CD8-positive, alpha-beta memory T cell (primary cell): Measurements from ENCODE around the gene HCN2. TPM values are rescaled to one million over a fixed set of nuclear protein-coding genes. Genes with fewer than 3 reads are reported as not detected.
A peak's percentile ranks its signal among the peaks of the same experiment; 100 is the strongest.

Experiments used
- CTCF ChIA-PET: fragments of 350-600 bp; sonication (Branson Sonifier 250); formaldehyde crosslinking; loops from one replicate; lab custom pipeline; 2021; ENCODE audit warnings: antibody characterized with exemption; lab: Charles Lee
- POLR2A ChIA-PET: fragments of 350-600 bp; sonication (Branson Sonifier 250); formaldehyde crosslinking; loops from one replicate; lab custom pipeline; 2021; ENCODE audit warnings: antibody characterized with exemption; lab: Charles Lee
- DNase-seq, 5 donors: peaks; one replicate each; pipeline versions ENCODE4 v3.0.0 to v3.0.0-alpha.2; 2020 to 2022; ENCODE audit warnings: mixed read lengths in 1 of 5
- H3K27ac ChIP-seq: one replicate; pipeline ENCODE4 v1.7.0; 2013; ENCODE audit warnings: low read depth, mild to moderate bottlenecking, low read length, moderate library complexity
- H3K27me3 ChIP-seq: 2 replicates; pipeline ENCODE4 v1.7.0; 2013; ENCODE audit warnings: low read length, mild to moderate bottlenecking; ENCODE audit not compliant: insufficient read depth, poor library complexity, severe bottlenecking
- H3K36me3 ChIP-seq: 2 replicates; pipeline ENCODE4 v1.7.0; 2013; ENCODE audit warnings: mild to moderate bottlenecking, low read length, moderate library complexity; ENCODE audit not compliant: insufficient read depth
- H3K4me1 ChIP-seq: 2 replicates; pipeline ENCODE4 v1.7.0; 2013; ENCODE audit warnings: mild to moderate bottlenecking, low read length, moderate library complexity; ENCODE audit not compliant: insufficient read depth
- H3K4me3 ChIP-seq: 2 replicates; pipeline ENCODE4 v1.7.0; 2013; ENCODE audit warnings: mild to moderate bottlenecking, low read length
- H3K9me3 ChIP-seq: 2 replicates; pipeline ENCODE4 v1.7.0; 2013; ENCODE audit warnings: mild to moderate bottlenecking, low read length
- H3K27ac Mint-ChIP-seq, 8 donors: one replicate each; pipeline ENCODE4 v1.8.0; 2020 to 2021; ENCODE audit warnings: mixed read lengths in 8 of 8, mild to moderate bottlenecking in 6 of 8, inconsistent platforms in 3 of 8, moderate library complexity in 3 of 8
- H3K27me3 Mint-ChIP-seq, 2 donors: one replicate each; pipeline ENCODE4 v1.8.0; 2020 to 2021; ENCODE audit warnings: mixed read lengths in 2 of 2, mild to moderate bottlenecking in 1 of 2, moderate library complexity in 1 of 2
- H3K36me3 Mint-ChIP-seq, 3 donors: one replicate each; pipeline ENCODE4 v1.8.0; 2020 to 2021; ENCODE audit warnings: mixed read lengths in 3 of 3, inconsistent platforms in 1 of 3, mild to moderate bottlenecking in 1 of 3
- H3K4me1 Mint-ChIP-seq, 3 donors: one replicate each; pipeline ENCODE4 v1.8.0; 2020 to 2021; ENCODE audit warnings: mixed read lengths in 3 of 3, inconsistent platforms in 1 of 3, mild to moderate bottlenecking in 1 of 3
- H3K4me3 Mint-ChIP-seq, 7 donors: one replicate each; pipeline ENCODE4 v1.8.0; 2020 to 2021; ENCODE audit warnings: mixed read lengths in 7 of 7, mild to moderate bottlenecking in 6 of 7, moderate library complexity in 4 of 7, inconsistent platforms in 2 of 7
- H3K9me3 Mint-ChIP-seq, 5 donors: one replicate each; pipeline ENCODE4 v1.8.0; 2020 to 2022; ENCODE audit warnings: mixed read lengths in 5 of 5, mild to moderate bottlenecking in 3 of 5, moderate library complexity in 2 of 5, inconsistent platforms in 1 of 5
- polyA plus RNA-seq: library from polyadenylated mRNA; unstranded; fragments of 300-500 nt; fragmentation: Illumina TruSeq; gene quantifications from one replicate; pipeline ENCODE4 v1.2.3, GENCODE V29; 2021
- total RNA-seq, 2 experiments: library from RNA; stranded (reverse); gene quantifications; one replicate each; pipeline ENCODE4 v1.2.3, GENCODE V29; 2021

The HCN2 gene
- total and polyA plus RNA-seq, 3 experiments from 2014 or later = 0.42 to 0.48 TPM; not detected in 1

DNA sequence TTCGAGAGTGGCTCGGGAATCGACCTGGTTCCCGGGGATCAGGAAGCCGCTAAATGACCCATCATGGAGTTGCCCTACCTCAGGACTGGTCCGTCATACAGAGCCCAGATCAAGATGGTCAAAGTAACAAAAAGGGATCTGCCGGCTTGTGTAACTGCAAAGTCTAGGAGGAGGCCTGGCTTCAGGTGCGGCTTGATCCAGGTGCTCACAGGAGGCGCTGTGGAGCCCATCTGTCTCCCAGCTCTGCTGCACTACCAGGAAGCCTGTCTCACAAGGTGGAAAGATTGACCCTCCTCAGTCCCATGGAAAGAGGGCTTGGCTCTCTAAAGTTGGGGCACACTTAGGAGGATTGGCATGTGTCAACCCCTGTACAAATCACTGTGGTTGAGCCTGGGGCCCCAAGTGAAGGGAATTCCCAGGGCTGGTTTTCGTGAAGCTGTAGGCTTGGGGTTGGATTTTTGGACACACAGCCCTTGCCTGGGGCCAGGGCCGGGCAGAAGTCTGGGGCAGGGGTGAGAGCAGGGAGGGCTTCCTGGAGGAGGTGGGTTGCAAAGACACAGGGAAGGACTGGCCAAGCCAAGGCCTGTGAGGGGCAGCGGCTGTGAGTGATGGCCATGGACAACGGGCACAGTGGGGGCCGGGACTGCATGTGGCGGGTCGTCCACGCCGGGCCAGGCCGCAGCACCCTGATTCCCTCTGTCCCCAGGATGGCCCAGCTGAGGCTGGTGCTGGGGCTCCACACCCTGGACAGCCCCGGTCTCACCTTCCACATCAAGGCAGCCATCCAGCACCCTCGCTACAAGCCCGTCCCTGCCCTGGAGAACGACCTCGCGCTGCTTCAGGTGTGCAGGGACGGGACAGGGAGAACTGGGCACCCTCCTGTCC, 41.6 kb upstream of the HCN2 start:
- Mint-ChIP-seq H3K4me1 (peaks cover 20 to 39% (median 23%) of the 10 kb centered on the region in 3 donors), H3K4me3 (peak overlapping the region in 1 of 7 donors; percentile 61), H3K36me3 (peaks cover 3 to 26% (median 5%) of the 10 kb centered on the region in 3 donors), H3K27ac (peak overlapping the region in 6 of 8 donors; percentile 42 to 94 (median 55)), H3K9me3 (no peaks in the 10 kb centered on the region), H3K27me3 (peaks cover 0 to 6% of the 10 kb centered on the region in 2 donors)
- Histone ChIP-seq H3K4me1 (peaks cover 16% of the 10 kb centered on the region), H3K27ac (no peak overlapping the region), H3K9me3 (no peaks in the 10 kb centered on the region), H3K27me3 (no peaks in the 10 kb centered on the region), H3K36me3 (peaks cover 9% of the 10 kb centered on the region), H3K4me3 (no peak overlapping the region)
- POLR2A ChIA-PET = no interaction called here
- CTCF ChIA-PET = no interaction called here
- DNase-seq = peak in 1 of 5 donors; percentile 49

DNA sequence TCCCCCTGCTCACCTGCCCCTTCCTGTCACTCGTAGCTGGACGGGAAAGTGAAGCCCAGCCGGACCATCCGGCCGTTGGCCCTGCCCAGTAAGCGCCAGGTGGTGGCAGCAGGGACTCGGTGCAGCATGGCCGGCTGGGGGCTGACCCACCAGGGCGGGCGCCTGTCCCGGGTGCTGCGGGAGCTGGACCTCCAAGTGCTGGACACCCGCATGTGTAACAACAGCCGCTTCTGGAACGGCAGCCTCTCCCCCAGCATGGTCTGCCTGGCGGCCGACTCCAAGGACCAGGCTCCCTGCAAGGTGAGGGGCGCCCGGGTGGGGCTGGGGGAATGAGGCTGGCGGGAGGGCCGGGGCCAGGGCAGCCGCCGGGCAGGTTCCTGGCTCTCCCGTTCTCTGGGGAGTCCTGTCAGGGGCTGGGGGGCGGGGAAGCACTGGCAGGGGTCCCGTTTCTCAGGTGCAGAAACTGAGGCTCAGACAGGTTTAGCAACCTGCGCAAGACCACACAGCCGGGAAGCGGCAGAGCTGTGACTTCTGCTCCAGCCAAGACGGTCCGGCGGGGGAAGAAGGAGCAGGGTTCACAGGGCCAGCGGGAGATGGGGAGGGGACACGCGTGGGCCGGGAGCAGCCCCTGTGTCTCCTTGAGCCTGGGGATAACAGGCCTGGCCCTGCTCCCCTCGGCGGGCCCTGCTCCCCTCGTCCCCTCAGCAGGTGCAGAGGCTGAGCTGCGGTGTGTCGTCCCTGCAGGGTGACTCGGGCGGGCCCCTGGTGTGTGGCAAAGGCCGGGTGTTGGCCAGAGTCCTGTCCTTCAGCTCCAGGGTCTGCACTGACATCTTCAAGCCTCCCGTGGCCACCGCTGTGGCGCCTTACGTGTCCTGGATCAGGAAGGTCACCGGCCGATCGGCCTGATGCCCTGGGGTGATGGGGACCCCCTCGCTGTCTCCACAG, 40.5 kb upstream of the HCN2 start:
- H3K9me3 ChIP-seq = no peaks in the 10 kb centered on the region
- ChIA-PET POLR2A (no interaction called here), CTCF (interaction anchor here (0.6 kb wide), 1 partner anchor 1434 kb away, joined by 4 read pairs; no protein-coding TSS in a partner anchor)
- no peak overlapping the region for H3K27ac Mint-ChIP-seq
- H3K9me3 Mint-ChIP-seq = no peaks in the 10 kb centered on the region
- no peaks in the 10 kb centered on the region for H3K27me3 ChIP-seq
- H3K4me3 Mint-ChIP-seq = no peak overlapping the region
- peaks cover 9% of the 10 kb centered on the region for H3K4me1 ChIP-seq
- H3K4me1 Mint-ChIP-seq = peaks cover 11 to 28% (median 12%) of the 10 kb centered on the region in 3 donors
- DNase-seq = peak in 1 of 5 donors; percentile 47
- H3K36me3 Mint-ChIP-seq = peaks cover 3 to 17% (median 5%) of the 10 kb centered on the region in 3 donors
- H3K27ac ChIP-seq = no peak overlapping the region
- H3K36me3 ChIP-seq = peaks cover 9% of the 10 kb centered on the region
- no peaks in the 10 kb centered on the region for H3K27me3 Mint-ChIP-seq
- H3K4me3 ChIP-seq = no peak overlapping the region

DNA sequence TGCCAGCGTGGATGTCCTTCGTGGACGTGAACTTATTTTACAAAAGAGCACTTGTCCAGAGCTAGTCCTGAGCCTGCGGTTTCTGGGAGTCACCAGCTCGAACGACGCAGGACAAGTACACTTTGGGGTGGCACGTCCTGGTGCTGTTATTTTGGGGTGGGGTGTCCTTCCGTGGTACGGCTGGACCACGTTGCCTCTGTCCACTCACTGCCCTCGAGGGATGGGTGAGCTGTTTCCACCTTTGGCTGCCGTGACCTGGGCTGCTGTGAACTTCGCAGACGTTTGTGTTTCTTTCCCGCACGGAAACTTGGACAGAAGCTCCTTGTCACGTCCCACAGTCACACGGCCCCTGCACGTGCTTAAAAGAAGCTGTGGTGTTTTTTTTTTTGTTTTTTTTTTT, 34.9 kb upstream of the HCN2 start:
- peak in 1 of 5 donors; percentile 42 for DNase-seq
- Histone ChIP-seq H3K4me3 (no peak overlapping the region), H3K4me1 (no peaks in the 10 kb centered on the region), H3K27ac (no peak overlapping the region), H3K27me3 (no peaks in the 10 kb centered on the region), H3K36me3 (no peaks in the 10 kb centered on the region), H3K9me3 (no peaks in the 10 kb centered on the region)
- H3K36me3 Mint-ChIP-seq = peaks cover 0 to 1% (median 0%) of the 10 kb centered on the region in 3 donors
- H3K4me3 Mint-ChIP-seq = no peak overlapping the region
- CTCF ChIA-PET = interaction anchor here (0.7 kb wide), 1 partner anchor 44 kb away, joined by 3 read pairs; no protein-coding TSS in a partner anchor
- POLR2A ChIA-PET = no interaction called here
- no peaks in the 10 kb centered on the region for H3K27me3 Mint-ChIP-seq
- peaks cover 0 to 4% (median 3%) of the 10 kb centered on the region in 3 donors for H3K4me1 Mint-ChIP-seq
- H3K27ac Mint-ChIP-seq = no peak overlapping the region
- no peaks in the 10 kb centered on the region for H3K9me3 Mint-ChIP-seq

DNA sequence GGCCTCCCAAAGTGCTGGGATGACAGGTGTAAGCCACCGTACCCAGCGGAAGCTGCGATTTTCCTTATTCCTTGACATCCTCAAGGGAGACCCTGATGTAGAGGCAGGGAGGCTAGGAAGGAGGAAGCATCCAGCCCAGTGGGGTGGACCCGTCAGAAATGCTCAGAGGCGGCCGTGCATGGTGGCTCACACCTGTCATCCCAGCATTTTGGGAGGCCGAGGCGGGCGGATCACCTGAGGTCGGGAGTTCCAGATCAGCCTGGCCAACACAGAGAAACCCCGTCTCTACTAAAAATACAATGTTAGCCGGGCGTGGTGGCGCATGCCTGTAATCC, 34.2 kb upstream of the HCN2 start:
- H3K27ac Mint-ChIP-seq = no peak overlapping the region
- CTCF ChIA-PET = no interaction called here
- H3K4me1 Mint-ChIP-seq = peaks cover 0 to 4% (median 3%) of the 10 kb centered on the region in 3 donors
- POLR2A ChIA-PET = no interaction called here
- peak in 1 of 5 donors; percentile 37 for DNase-seq
- H3K9me3 ChIP-seq = no peaks in the 10 kb centered on the region
- no peak overlapping the region for H3K4me3 ChIP-seq
- H3K36me3 Mint-ChIP-seq = no peaks in the 10 kb centered on the region
- H3K36me3 ChIP-seq = no peaks in the 10 kb centered on the region
- H3K27me3 Mint-ChIP-seq = no peaks in the 10 kb centered on the region
- H3K27me3 ChIP-seq = no peaks in the 10 kb centered on the region
- H3K9me3 Mint-ChIP-seq = no peaks in the 10 kb centered on the region
- H3K4me3 Mint-ChIP-seq = no peak overlapping the region
- H3K27ac ChIP-seq = no peak overlapping the region
- H3K4me1 ChIP-seq = no peaks in the 10 kb centered on the region

DNA sequence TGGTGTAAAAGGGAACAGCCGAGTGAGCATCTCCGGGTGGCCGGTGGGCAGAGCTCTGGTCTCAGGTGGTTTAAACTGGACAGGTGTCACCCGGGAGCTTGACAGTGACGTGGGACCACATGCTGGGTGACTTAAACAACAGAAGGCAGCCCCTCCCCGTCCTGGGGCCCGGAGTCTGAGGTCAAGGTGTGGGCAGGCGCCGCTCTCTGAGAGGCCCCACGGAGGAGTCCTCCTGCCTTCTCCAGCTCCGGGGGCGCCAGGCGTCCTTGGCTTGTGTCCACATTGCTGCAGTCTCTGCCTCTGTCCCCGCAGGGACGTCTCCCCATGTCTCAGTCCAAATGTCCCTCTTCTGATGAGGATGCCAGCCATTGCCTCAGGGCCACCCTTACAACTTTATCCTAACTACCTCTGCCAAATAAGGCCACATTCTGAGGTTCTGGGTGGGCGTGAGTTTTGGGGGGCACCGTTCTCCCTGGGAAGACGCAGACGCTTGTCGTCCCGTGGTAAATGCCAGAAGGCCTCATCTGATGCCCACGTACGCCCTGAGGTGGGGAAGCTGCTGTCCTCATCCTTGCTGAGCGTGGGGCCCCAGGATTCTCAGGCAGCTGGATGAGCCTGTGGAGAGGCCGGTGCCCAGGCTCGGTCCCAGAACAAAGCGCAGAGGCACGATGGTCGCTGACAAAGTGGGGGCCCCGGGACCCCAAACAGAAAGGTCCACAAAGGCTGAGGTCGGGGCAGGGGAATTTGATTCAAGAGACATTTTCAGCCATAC, 32.9 kb upstream of the HCN2 start:
- Histone ChIP-seq H3K27ac (peak overlapping the region; percentile 54), H3K4me1 (no peaks in the 10 kb centered on the region), H3K27me3 (no peaks in the 10 kb centered on the region), H3K4me3 (no peak overlapping the region), H3K36me3 (no peaks in the 10 kb centered on the region), H3K9me3 (no peaks in the 10 kb centered on the region)
- Mint-ChIP-seq H3K27me3 (no peaks in the 10 kb centered on the region), H3K27ac (no peak overlapping the region), H3K36me3 (no peaks in the 10 kb centered on the region), H3K9me3 (no peaks in the 10 kb centered on the region), H3K4me1 (no peaks in the 10 kb centered on the region), H3K4me3 (no peak overlapping the region)
- POLR2A ChIA-PET = no interaction called here
- peak in 1 of 5 donors; percentile 43 for DNase-seq
- CTCF ChIA-PET = no interaction called here

DNA sequence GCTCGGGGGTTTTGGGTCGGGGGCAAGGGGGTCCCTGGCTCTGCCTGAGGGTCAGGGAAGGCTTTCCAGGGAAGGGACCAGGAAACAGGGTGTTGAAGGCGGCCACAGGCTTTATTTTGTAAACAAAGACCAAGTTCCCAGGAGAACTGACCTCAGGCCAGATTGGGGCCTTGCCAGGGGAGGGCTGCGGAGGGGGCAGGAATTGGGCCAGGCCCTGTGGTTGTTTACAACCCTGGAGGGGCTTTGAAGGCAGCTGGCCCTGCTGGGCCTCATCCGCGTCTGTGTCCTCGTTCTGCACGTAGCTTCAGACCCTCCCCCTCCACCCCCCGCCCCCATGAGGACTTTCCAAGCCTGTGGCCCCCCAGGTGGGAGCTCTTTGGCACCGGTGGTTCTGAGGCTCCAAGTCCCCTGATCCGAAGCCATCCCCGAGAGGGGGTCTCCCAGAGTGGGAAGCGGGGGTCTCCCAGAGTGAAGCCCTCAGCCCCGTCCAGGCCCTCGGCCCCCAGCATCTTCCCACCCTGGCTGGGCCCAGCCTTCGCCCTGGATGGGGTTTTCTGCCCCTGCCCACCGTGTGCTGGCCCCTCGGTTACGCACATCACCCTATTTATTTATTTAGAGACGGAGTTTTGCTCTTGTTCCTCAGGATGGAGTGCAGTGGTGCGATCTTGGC, 30.8 kb upstream of the HCN2 start:
- H3K4me3 ChIP-seq = no peak overlapping the region
- Mint-ChIP-seq H3K36me3 (no peaks in the 10 kb centered on the region), H3K9me3 (no peaks in the 10 kb centered on the region), H3K27ac (peak overlapping the region in 1 of 8 donors; percentile 84), H3K27me3 (no peaks in the 10 kb centered on the region), H3K4me3 (peak overlapping the region in 1 of 7 donors; percentile 63), H3K4me1 (no peaks in the 10 kb centered on the region)
- ChIA-PET POLR2A (no interaction called here), CTCF (no interaction called here)
- DNase-seq = no peak
- H3K27ac ChIP-seq = no peak overlapping the region
- H3K9me3 ChIP-seq = no peaks in the 10 kb centered on the region
- no peaks in the 10 kb centered on the region for H3K27me3 ChIP-seq
- no peaks in the 10 kb centered on the region for H3K36me3 ChIP-seq
- H3K4me1 ChIP-seq = no peaks in the 10 kb centered on the region

DNA sequence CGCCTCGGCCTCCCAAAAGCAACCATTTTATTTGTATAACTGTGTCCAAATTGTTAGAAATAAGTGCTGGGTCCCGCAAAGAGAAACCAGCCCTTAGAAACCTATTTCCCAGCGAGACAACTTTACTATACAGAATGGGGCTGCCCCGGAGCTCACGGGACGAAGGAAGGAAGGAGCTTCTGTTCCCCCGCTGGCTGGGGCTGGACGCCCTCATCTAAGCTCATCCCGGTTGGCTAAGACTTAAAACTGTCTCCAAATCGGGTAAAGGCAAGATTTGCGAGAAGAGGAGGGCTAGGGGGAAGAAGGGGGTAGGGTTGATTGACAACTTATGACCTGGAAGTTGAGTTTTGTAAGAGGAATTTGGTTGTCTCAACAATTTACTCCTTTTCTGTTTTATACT, 29.6 kb upstream of the HCN2 start:
- Mint-ChIP-seq H3K27ac (no peak overlapping the region), H3K4me1 (no peaks in the 10 kb centered on the region), H3K36me3 (no peaks in the 10 kb centered on the region), H3K4me3 (no peak overlapping the region), H3K9me3 (no peaks in the 10 kb centered on the region), H3K27me3 (no peaks in the 10 kb centered on the region)
- no peak for DNase-seq
- no peaks in the 10 kb centered on the region for H3K9me3 ChIP-seq
- H3K27ac ChIP-seq = no peak overlapping the region
- H3K36me3 ChIP-seq = no peaks in the 10 kb centered on the region
- CTCF ChIA-PET = no interaction called here
- no peak overlapping the region for H3K4me3 ChIP-seq
- POLR2A ChIA-PET = interaction anchor here (0.6 to 0.7 kb wide), 2 partner anchors 63 to 72 kb away, joined by 3 to 5 read pairs; no protein-coding TSS in a partner anchor
- no peaks in the 10 kb centered on the region for H3K27me3 ChIP-seq
- H3K4me1 ChIP-seq = no peaks in the 10 kb centered on the region
